GM12874 (cell line): ENCODE measurements around the gene ZNF284.

Experiments
- TF ChIP-seq, protein P1 (sequence below): IDR thresholded peaks from 2 replicates; pipeline ENCODE4 v1.5.1; 2011; ENCODE audit warnings: low read depth, mild to moderate bottlenecking, control low read depth, low read length, moderate library complexity; ENCODE audit not compliant: insufficient read depth

Gene ZNF284

DNA sequence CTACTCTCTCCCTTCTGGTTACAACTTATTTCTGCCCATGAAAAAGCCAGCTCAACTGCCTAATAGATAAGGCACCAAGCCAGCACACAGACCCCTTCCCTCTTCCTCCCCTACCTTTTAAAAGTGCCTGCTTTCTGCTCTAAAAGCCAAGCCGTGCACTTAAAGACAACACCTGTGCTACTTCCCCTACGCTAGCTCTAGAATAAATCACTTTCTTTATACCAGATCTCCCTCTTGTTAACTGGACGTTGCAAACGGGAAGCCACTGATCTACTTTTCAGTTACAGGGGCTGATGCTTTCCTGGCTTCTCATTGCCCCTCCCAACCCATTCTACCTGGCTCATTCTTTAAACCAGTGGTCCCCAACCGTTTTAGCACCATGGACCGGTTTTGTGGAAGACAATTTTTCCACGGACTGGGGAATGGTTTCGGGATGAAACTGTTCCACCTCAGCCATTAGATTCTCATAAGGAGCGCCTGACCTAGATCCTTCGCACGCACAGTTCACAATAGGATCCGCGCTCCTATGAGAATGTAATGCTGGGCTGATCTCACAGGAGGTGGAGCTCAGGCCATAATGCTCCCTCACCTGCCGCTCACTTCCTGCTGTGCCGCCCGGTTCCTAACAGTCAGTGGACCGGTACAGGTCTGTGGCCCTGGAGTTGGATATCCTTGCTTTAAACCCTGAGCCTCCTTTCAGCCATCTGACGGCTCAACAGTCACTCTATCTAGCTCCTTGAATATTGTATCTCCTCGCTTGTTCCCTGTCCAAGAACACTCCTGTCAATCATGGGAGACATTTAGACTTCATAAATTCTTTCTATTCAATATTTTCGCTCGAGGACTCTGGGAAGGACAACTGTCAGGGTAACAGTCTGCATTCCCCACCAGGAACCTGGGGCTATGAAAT, 21.0 kb upstream of the ZNF284 start:
- TF ChIP-seq, protein P1, sequence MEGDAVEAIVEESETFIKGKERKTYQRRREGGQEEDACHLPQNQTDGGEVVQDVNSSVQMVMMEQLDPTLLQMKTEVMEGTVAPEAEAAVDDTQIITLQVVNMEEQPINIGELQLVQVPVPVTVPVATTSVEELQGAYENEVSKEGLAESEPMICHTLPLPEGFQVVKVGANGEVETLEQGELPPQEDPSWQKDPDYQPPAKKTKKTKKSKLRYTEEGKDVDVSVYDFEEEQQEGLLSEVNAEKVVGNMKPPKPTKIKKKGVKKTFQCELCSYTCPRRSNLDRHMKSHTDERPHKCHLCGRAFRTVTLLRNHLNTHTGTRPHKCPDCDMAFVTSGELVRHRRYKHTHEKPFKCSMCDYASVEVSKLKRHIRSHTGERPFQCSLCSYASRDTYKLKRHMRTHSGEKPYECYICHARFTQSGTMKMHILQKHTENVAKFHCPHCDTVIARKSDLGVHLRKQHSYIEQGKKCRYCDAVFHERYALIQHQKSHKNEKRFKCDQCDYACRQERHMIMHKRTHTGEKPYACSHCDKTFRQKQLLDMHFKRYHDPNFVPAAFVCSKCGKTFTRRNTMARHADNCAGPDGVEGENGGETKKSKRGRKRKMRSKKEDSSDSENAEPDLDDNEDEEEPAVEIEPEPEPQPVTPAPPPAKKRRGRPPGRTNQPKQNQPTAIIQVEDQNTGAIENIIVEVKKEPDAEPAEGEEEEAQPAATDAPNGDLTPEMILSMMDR = no peak

DNA sequence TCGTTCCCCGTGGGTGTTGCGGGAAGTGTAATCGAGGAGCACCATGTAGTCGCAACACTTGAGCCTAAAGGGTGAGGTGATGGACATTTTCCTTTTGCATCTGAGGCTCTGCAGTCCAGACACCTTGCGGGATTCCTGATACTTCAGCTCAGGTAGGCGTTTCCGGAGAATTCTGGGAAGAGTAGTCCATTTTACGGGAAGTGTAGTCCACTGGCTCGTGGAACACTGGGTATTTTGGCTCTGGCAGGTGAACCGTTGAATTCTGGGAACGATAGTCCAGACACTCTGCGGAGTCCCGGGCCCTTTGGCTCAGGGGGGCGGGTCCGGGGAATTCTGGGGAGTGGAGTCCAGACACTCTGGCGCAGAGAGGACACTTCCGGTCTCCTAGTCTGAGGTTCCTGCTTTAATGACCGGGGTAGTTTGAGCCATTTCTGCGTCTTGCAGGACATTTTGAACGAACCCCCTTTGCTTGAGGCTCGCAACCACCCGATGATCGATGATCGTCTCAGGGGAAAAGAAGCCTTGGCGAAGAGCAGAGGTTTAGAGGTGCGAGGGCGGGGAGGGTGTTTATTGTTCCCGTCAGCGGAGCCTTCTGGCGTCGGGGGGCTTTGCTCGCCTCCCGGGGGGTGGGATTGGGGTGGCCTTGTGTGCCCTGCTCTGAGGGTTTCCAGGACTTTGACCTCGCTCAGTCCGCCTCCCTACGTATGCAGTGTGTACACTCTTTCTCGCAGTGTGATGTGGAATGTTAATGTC, 20.1 kb upstream of the ZNF284 start, which contains the start of gene ZNF223:
Gene ZNF223 (plus strand): TSS at position 387 of the 753 bp plus-strand sequence. CDS start 3,141 bp downstream, outside the sequence.
- TF ChIP-seq, protein P1 = no peak

DNA sequence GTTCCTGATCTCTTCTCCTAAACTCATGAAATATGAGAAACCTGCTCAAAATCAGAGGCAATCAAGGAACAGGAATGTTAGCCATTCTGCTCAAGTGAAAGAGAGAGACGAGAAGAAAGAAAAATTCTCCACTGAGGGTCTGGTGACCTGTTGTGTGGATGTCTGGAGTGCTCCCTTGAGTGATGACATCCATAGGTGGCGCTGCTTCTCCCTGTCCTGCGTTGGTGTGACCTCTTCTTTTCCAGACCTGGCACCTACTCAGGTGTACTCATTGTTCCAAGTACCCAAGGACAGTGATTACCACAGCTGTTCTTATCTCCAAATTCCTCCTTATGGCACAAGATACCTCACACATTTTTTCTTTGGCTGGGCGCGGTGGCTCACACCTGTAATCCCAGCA, 16.1 kb upstream of the ZNF284 start:
- TF ChIP-seq, protein P1 = no peak

GRCh38 chr19:44059229-44059628, 12.7 kb upstream of the ZNF284 start:
- TF ChIP-seq, protein P1 = no peak

GRCh38 chr19:44061038-44061437, 10.9 kb upstream of the ZNF284 start:
- TF ChIP-seq, protein P1 = no peak

DNA sequence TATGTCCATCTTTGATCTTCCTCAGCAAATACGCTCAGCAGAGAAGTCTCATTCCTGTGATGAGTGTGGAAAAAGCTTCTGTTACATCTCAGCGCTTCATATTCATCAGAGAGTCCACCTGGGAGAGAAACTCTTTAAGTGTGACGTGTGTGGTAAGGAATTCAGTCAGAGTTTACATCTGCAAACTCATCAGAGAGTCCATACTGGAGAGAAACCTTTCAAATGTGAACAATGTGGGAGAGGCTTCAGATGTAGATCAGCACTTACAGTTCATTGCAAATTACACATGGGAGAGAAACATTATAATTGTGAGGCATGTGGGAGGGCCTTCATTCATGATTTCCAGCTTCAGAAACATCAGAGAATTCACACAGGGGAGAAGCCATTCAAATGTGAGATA, 5.7 kb upstream of the ZNF284 start:
- TF ChIP-seq, protein P1 = no peak

GRCh38 chr19:44069415-44069814, 2.5 kb upstream of the ZNF284 start:
- TF ChIP-seq, protein P1 = no peak
